GM19328 (cell line): ENCODE results near the gene PROM2.
"Not testable (repeated sequence)": the region's sequence is repeated elsewhere in the genome, so short reads cannot be mapped to it uniquely, and the experiment has no call there.

ENCODE experiments used
- ATAC-seq: cut with Tn5 transposase; IDR thresholded peaks from one replicate; pipeline ENCODE4 v1.9.1; 2021; ENCODE audit warnings: mild to moderate bottlenecking, moderate library complexity; ENCODE audit not compliant: unreplicated experiment

PROM2 gene, protein sequence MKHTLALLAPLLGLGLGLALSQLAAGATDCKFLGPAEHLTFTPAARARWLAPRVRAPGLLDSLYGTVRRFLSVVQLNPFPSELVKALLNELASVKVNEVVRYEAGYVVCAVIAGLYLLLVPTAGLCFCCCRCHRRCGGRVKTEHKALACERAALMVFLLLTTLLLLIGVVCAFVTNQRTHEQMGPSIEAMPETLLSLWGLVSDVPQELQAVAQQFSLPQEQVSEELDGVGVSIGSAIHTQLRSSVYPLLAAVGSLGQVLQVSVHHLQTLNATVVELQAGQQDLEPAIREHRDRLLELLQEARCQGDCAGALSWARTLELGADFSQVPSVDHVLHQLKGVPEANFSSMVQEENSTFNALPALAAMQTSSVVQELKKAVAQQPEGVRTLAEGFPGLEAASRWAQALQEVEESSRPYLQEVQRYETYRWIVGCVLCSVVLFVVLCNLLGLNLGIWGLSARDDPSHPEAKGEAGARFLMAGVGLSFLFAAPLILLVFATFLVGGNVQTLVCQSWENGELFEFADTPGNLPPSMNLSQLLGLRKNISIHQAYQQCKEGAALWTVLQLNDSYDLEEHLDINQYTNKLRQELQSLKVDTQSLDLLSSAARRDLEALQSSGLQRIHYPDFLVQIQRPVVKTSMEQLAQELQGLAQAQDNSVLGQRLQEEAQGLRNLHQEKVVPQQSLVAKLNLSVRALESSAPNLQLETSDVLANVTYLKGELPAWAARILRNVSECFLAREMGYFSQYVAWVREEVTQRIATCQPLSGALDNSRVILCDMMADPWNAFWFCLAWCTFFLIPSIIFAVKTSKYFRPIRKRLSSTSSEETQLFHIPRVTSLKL

GRCh38 chr2:95274291-95275150 is at the start of gene PROM2:
Gene PROM2 (plus strand): TSS chr2:95274449. CDS start chr2:95274586, 137 bp downstream.
- no peak for ATAC-seq

DNA sequence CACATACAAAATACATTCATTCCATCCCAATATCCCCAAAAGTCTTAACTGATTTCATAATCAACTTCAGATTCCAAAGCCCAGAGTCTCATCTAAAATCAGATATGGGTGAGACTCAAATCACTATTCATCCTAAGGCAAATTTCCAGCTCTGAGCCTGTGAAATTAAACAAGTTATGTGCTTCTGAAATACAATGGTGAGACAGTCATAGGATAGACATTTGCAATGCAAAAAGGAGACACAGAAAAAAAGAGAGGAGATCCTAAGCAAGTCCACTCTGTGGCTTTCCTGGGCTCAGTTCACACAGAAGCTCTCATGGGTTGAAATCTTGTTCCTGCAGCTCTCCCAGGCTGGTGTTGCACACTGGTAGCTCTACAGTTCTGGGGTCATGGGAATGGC is 48.6 kb upstream of the PROM2 start:
- no peak for ATAC-seq

DNA sequence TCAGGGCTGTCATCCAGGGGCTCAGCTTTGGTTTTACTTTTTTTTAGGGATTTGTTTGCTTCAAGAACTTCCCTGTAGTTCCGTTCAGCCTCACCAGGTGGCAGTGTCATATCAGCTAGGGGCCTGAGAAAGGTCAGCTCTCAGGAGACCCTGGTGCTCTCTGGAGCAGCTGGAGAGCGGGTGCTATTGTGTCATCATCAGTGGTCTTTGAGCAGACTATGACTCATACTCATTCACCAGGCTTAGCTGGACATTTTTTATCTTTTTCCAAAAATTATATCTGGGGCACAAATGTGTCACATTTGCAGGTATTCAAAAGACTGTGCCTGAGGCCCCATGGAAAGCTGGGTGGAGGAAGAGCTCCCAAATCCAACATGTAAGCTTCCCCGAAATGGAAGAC is 42.5 kb upstream of the PROM2 start:
- ATAC-seq = no peak

GRCh38 chr2:95232232-95232631 is 42.0 kb upstream of the PROM2 start:
- no peak for ATAC-seq

DNA sequence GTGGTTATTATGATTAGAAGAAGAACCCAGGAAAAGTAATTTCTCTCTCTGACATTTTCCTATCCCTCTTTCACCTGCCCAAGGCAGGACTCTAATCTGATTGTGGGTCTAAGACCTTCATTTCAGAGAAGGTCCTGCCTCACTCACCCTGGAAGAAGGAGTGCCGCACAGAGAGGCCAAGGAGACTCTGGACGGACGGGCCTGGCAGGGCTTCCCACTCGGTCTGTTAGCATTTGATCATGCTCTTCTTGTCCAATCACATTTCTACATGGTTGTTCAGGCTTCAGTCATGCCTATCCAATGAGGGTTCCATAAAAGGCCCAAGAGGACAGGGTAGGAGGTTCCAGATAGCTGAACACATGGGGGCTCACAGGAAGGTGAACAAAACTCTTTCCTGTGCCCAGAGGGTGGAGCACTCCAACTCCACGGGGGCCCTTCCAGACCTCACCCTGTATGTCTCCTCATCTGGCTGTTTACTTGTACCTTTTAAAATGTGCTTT is 39.9 kb upstream of the PROM2 start:
- no peak for ATAC-seq

DNA sequence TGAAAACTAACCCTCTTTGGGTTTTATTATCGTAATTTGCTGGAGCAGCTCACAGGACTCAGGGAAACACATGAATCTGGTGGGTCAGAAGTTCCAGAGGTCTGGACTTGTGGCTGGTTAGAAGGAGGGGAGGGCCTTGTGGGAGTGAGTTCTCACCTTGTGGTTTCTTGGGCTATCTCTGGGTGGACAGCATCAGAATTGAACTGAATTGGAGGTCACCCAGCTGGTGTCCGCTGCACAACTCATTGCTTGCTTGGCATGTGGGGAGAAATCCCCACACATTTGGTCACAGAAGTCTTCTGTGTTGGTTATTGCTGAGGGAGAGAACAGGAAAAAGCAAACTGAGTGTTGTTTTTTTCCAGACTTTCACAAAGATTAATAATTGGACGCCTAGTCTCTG is 39.4 kb upstream of the PROM2 start:
- ATAC-seq = no peak

DNA sequence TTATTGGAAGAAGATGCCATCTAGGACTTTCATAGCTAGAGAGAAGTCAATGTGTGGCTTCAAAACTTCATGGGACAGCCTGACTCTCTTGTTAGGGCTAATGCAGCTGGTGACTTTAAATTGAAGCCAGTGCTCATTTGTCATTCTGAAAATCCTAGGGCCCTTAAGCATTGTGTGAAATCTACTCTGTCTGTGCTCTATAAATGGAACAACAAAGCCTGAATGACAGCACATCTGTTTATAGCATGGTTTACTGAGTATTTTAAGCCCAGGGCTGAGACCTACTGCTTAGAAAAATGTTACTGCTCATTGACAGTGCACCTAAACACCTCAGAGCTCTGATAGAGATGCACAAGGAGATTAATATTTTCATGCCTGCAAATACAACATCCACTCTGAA is 36.1 kb upstream of the PROM2 start:
- ATAC-seq = no peak

DNA sequence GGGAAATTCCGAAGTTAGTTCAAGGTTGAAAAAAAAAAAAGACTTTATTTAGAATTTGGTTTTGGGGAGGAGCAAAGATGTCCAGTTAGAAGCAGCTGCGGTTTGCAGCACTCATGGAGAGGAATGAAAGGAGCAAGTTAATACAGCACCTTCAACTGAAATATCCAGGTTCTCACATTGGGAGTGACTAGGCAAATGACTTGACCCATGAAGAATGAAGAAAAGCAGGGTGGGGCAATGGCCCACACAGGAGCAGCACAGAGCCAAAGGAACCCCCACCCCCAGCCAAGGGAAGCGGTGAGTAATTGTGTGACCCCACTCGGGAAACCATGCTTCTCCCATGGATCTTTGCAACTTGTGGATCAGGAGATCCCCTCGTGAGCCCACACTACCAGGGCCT is 34.2 kb upstream of the PROM2 start:
- ATAC-seq = no peak

DNA sequence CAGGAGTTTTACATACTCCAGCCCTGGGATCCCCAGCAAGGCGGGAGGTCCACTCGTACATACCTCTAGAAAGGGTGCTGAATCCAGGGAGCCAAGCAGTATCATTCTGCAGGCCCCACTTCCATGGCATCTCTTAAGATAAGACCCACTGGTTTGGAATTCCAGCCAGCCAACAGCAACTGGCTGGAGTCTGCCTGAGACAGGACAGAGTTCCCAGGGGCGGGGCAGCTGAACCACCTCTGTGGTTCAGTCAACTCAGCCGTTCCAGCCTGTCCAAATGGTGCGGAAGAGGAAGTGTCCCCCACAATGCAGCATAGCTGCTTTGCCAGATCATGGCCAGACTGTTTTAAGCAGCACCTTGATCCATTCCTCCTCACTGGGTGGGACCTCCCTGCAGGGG is 33.7 kb upstream of the PROM2 start:
- ATAC-seq = no peak

GRCh38 chr2:95242084-95242483 is 32.2 kb upstream of the PROM2 start:
- not testable (repeated sequence) for ATAC-seq

DNA sequence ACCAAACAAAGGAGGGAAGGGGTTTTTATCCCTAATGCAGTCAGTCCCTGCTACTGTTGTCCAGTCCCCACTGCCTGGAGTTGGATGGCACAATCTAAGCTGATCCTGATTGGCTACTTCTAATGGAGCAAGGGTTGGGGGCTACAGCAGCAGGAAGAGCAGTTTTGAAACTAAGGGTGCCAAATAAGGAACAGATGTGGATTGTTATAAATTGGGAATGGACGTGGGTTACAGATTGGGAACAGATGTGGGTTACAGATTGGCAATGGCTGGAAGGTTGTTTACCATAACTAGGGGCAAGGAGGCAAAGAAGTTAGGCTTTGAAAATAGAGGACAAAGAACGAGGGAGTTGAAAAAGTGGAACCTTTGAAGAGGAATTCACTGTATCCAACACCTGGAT is 16.0 kb upstream of the PROM2 start:
- ATAC-seq = no peak

- ATAC-seq = no peak
Observed at GRCh38 chr2:95260028-95261023, 13.9 kb upstream of the PROM2 start.

- ATAC-seq = no peak
Observed at GRCh38 chr2:95261602-95262001, 12.6 kb upstream of the PROM2 start.

DNA sequence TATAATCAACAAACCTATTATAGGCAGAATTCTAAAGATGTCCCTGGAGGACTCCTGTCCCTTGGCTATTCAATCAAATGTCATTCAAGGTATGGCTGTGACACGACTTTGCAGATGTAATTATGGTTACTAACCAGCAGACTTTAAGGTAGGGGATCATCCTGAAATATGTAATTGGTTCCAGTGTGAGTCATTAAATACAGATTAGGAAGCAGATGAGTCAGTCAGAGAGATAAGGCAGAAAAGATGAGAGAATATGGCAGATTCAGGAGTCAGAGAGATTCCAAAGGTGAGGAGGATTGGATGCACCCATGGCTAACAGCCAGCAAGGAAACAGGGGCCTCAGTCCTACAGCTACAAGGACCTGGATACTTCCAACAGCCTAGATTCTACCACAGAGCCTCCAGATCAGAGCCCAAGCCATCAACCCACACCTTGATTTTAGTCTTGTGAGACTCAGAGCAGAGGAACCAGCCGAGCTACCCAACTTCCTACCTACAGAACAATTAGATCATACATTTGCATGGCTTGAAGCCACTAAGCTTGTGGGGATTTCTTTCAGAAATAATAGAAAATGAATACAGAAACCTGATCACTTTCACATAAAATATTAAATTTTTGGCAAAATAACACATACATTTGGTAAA is 11.2 kb upstream of the PROM2 start:
- ATAC-seq = no peak

GRCh38 chr2:95264624-95265023 is 9.6 kb upstream of the PROM2 start:
- ATAC-seq = no peak

DNA sequence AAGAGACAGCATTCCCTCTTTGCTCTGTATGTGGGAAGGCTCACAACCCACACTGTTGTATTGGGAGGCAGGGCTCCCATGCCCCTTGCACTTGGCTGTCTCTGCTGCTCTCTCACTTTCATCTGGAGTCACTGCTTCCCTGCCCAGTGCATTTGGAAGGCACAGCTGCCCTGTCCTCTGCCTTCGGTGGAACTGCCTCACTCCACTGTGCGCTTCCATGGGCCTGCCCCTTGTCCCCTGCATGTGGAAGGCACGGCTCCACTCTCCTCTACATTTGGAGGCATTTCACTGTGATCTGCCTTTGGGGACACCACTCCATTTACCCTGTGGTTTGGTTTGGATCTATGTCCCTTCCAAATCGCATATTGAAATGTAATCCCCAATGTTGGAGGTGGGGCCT is 9.1 kb upstream of the PROM2 start:
- ATAC-seq = no peak

DNA sequence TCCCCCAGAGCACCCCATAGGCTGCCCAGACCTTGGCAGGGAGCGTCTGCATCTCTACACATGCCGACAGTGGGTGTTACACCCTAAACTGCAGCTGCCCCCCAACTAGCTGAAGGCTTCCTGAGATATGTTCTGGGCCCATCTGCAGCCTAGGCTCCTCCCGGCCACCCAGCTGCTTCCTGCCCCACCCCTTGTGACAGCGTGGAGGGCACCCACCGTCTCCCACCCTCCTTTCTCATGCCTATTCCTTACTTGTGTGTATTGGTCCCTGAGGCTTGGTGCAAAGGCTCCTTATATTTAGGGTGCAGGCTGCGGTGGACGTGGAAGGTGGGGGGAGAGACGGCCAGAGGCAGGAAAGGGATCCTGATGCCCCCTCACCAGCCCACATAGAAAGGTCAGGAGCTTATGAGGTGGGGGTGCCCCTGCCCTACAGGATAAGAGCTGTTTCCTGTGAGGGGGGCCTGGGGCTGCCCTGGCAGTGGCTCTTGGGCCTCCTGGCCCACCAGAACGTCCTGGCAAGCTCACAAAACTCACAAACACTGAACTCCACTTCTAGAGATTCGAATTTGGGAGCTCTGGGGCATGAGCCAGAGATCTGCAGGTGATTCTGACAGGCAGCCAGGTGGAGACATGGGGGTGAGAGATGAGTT is 7.3 kb upstream of the PROM2 start:
- no peak for ATAC-seq

- ATAC-seq = no peak
Observed at GRCh38 chr2:95267458-95268210, 6.6 kb upstream of the PROM2 start.
